ENCODE results near the gene DYNLL1. TPM values are rescaled to one million over a fixed set of nuclear protein-coding genes. Genes with fewer than 3 reads are reported as not detected.
A peak's percentile ranks its signal among the peaks of the same experiment; 100 is the strongest.

Gene DYNLL1
- total and polyA plus RNA-seq, 2 of the 13 experiments (the other 11 are each of a cell fraction or from before 2014, with no cell fraction given): 271 to 294 TPM

DNA sequence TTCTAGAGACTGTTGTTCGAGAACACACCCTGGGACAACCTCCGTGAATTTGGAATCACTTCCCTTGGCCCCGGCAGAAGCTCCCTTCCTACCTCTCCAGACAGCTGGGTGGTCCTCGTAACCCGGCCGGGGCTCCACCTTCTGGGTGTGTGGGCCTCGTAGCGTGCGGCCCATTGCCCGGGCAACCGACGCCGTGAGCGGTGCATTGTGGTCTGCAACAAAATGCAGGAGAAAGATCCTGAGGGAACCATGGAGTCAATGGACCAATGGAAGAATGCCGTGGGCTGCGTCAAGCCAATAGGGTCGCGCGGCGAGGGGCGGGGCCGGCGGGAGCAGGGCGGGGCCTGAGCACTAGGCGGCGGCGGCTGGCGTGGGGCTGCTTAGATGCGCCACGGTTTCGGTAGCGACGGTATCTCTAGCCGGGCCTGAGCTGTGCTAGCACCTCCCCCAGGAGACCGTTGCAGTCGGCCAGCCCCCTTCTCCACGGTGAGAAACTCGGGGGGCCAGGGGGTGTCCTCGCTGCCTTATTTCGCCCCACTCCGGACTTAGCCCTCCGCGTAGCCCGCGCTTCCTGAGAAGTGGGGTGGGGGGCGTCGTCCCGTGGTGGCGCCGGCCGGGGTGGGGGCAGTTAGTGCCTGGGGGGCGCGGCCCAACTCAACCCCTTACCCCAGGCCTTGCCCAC, at the start of gene DYNLL1 (continued):
- TF ChIP-seq, protein P1, sequence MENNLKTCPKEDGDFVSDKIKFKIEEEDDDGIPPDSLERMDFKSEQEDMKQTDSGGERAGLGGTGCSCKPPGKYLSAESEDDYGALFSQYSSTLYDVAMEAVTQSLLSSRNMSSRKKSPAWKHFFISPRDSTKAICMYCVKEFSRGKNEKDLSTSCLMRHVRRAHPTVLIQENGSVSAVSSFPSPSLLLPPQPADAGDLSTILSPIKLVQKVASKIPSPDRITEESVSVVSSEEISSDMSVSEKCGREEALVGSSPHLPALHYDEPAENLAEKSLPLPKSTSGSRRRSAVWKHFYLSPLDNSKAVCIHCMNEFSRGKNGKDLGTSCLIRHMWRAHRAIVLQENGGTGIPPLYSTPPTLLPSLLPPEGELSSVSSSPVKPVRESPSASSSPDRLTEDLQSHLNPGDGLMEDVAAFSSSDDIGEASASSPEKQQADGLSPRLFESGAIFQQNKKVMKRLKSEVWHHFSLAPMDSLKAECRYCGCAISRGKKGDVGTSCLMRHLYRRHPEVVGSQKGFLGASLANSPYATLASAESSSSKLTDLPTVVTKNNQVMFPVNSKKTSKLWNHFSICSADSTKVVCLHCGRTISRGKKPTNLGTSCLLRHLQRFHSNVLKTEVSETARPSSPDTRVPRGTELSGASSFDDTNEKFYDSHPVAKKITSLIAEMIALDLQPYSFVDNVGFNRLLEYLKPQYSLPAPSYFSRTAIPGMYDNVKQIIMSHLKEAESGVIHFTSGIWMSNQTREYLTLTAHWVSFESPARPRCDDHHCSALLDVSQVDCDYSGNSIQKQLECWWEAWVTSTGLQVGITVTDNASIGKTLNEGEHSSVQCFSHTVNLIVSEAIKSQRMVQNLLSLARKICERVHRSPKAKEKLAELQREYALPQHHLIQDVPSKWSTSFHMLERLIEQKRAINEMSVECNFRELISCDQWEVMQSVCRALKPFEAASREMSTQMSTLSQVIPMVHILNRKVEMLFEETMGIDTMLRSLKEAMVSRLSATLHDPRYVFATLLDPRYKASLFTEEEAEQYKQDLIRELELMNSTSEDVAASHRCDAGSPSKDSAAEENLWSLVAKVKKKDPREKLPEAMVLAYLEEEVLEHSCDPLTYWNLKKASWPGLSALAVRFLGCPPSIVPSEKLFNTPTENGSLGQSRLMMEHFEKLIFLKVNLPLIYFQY (CRISPR knock-in tag; IDR thresholded peaks at IDR 0.05; ENCODE audit: borderline replicate concordance): peak; percentile 41; the same call in 1 of the 2 replicates
- TF ChIP-seq TEAD3 (CRISPR knock-in tag; optimal IDR thresholded peaks at IDR 0.05; ENCODE audit: borderline replicate concordance): peak; percentile 51
- no peak for TF ChIP-seq MEIS1 (CRISPR knock-in tag; IDR thresholded peaks at IDR 0.05; ENCODE audit: borderline replicate concordance)
- TF ChIP-seq ZNF354B (CRISPR knock-in tag; IDR thresholded peaks at IDR 0.05): no peak
- no peak for TF ChIP-seq KDM1A (CRISPR knock-in tag; IDR thresholded peaks at IDR 0.05)
- TF ChIP-seq, protein P2, sequence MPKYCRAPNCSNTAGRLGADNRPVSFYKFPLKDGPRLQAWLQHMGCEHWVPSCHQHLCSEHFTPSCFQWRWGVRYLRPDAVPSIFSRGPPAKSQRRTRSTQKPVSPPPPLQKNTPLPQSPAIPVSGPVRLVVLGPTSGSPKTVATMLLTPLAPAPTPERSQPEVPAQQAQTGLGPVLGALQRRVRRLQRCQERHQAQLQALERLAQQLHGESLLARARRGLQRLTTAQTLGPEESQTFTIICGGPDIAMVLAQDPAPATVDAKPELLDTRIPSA (CRISPR knock-in tag; IDR thresholded peaks at IDR 0.05; ENCODE audit: borderline replicate concordance): no peak
- no peak; the same call in 1 of the 2 replicates for TF ChIP-seq ZSCAN30 (CRISPR knock-in tag; IDR thresholded peaks at IDR 0.05)
- peak; percentile 23; the same call in 1 of the 2 replicates for TF ChIP-seq SP2 (CRISPR knock-in tag; IDR thresholded peaks at IDR 0.05)
- no peak for TF ChIP-seq ZNF251 (CRISPR knock-in tag; IDR thresholded peaks at IDR 0.05)
- TF ChIP-seq CBFB (CRISPR knock-in tag; IDR thresholded peaks at IDR 0.05): no peak; the same call in none of the 2 replicates
- TF ChIP-seq, protein P3, sequence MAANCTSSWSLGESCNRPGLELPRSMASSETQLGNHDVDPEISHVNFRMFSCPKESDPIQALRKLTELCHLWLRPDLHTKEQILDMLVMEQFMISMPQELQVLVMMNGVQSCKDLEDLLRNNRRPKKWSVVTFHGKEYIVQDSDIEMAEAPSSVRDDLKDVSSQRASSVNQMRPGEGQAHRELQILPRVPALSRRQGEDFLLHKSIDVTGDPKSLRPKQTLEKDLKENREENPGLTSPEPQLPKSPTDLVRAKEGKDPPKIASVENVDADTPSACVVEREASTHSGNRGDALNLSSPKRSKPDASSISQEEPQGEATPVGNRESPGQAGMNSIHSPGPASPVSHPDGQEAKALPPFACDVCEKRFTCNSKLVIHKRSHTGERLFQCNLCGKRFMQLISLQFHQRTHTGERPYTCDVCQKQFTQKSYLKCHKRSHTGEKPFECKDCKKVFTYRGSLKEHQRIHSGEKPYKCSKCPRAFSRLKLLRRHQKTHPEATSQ (CRISPR knock-in tag; IDR thresholded peaks at IDR 0.05; ENCODE audit: borderline replicate concordance): peak; percentile 64; the same call in 1 of the 2 replicates
- no peak for TF ChIP-seq ZNF720 (CRISPR knock-in tag; IDR thresholded peaks at IDR 0.05)
- TF ChIP-seq, protein P4, sequence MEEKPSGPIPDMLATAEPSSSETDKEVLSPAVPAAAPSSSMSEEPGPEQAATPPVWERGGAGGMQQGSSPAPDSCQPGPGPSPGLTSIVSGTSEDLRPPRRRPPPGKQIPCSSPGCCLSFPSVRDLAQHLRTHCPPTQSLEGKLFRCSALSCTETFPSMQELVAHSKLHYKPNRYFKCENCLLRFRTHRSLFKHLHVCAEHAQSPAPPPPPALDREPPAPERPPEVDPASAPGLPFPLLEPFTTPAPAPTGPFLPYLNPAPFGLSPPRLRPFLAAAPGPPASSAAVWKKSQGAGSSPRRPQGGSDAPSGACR (CRISPR knock-in tag; IDR thresholded peaks at IDR 0.05): peak; percentile 80
- no peak for TF ChIP-seq SIX4 (CRISPR knock-in tag; IDR thresholded peaks at IDR 0.05)
- TF ChIP-seq ARID2 (CRISPR knock-in tag; IDR thresholded peaks at IDR 0.05; ENCODE audit: borderline replicate concordance): 0 out of 2 replicates have a peak, but pooled peaks have one; percentile 40
- no peak for TF ChIP-seq ZNF101 (CRISPR knock-in tag; IDR thresholded peaks at IDR 0.05; ENCODE audit: borderline replicate concordance, low read depth)
- peak; percentile 55 for TF ChIP-seq HNRNPLL (IDR thresholded peaks at IDR 0.05; ENCODE audit: low read depth, low read length, poor library complexity, severe bottlenecking)
- TF ChIP-seq ATAD3A (CRISPR knock-in tag; IDR thresholded peaks at IDR 0.05): 0 out of 2 replicates have a peak, but pooled peaks have one; percentile 29
- no peak for TF ChIP-seq ISX (CRISPR knock-in tag; conservative IDR thresholded peaks at IDR 0.05)
- TF ChIP-seq YEATS2 (CRISPR knock-in tag; IDR thresholded peaks at IDR 0.05; ENCODE audit: borderline replicate concordance): peak; percentile 72; the same call in 1 of the 2 replicates
- TF ChIP-seq ZNF326 (CRISPR knock-in tag; IDR thresholded peaks at IDR 0.05; ENCODE audit: borderline replicate concordance): no peak
